ENCODE data around the gene GRM8. TPM values are rescaled to one million over a fixed set of nuclear protein-coding genes. Genes with fewer than 3 reads are reported as not detected.

Gene GRM8
- total RNA-seq, 1 experiment from 2014 or later = not detected

DNA sequence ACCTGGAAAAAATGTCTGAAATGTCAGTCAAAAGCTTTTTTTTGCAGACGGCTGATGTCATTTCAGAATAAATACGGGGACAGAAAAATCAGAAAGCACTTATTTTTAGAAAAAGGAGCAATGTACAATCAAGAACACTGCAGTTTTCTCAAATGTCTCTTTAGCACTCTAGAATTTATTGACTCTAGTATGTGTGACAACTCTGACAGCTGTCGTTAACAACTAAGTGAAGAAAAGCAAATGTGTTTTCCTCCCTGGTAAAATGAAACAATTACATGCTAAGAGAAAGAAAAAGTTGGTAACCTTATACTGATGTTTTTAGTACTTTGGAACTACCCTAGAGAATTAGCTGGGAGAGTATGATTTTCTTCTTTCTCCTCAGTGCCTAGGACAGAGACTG lies 497.4 kb downstream of the GRM8 start:
- no peaks in the 10 kb centered on the region for H3K36me3 Mint-ChIP-seq (ENCODE audit: insufficient read depth, unreplicated experiment)
- intact Hi-C loops (cut with micrococcal nuclease; ENCODE audit: unreplicated experiment) = no loop called here
- Histone ChIP-seq H3K4me3 (ENCODE audit: low read depth, low read length) (no peak overlapping the region), H3K27me3 (replicated peaks; ENCODE audit: control insufficient read depth, insufficient read depth, low read length) (no peaks in the 10 kb centered on the region), H3K4me1 (no peaks in the 10 kb centered on the region), H3K36me3 (ENCODE audit: control insufficient read depth, insufficient read depth, low read length) (no peaks in the 10 kb centered on the region), H3K9me3 (no peaks in the 10 kb centered on the region)
- TF ChIP-seq, protein P1, sequence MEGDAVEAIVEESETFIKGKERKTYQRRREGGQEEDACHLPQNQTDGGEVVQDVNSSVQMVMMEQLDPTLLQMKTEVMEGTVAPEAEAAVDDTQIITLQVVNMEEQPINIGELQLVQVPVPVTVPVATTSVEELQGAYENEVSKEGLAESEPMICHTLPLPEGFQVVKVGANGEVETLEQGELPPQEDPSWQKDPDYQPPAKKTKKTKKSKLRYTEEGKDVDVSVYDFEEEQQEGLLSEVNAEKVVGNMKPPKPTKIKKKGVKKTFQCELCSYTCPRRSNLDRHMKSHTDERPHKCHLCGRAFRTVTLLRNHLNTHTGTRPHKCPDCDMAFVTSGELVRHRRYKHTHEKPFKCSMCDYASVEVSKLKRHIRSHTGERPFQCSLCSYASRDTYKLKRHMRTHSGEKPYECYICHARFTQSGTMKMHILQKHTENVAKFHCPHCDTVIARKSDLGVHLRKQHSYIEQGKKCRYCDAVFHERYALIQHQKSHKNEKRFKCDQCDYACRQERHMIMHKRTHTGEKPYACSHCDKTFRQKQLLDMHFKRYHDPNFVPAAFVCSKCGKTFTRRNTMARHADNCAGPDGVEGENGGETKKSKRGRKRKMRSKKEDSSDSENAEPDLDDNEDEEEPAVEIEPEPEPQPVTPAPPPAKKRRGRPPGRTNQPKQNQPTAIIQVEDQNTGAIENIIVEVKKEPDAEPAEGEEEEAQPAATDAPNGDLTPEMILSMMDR (IDR thresholded peaks at IDR 0.05; ENCODE audit: insufficient read depth in 1 of 2, low read depth in 1 of 2, low read length in 1 of 2, severe bottlenecking in 1 of 2, unreplicated experiment in 1 of 2) = no peak
- H3K4me3 Mint-ChIP-seq (ENCODE audit: unreplicated experiment) = no peak overlapping the region
- H3K27me3 Mint-ChIP-seq (ENCODE audit: insufficient read depth, unreplicated experiment) = peaks cover 4% of the 10 kb centered on the region
- DNase-seq = no peak
- no peaks in the 10 kb centered on the region for H3K9me3 Mint-ChIP-seq (ENCODE audit: unreplicated experiment)
- no TSS peak for BruUV-seq (replicated peaks)
- CTCF ChIA-PET = no interaction called here
- POLR2A ChIA-PET = no interaction called here
- H3K4me1 Mint-ChIP-seq (ENCODE audit: low read depth, unreplicated experiment) = no peaks in the 10 kb centered on the region
- H3K27ac Mint-ChIP-seq (ENCODE audit: unreplicated experiment) = no peak overlapping the region

DNA sequence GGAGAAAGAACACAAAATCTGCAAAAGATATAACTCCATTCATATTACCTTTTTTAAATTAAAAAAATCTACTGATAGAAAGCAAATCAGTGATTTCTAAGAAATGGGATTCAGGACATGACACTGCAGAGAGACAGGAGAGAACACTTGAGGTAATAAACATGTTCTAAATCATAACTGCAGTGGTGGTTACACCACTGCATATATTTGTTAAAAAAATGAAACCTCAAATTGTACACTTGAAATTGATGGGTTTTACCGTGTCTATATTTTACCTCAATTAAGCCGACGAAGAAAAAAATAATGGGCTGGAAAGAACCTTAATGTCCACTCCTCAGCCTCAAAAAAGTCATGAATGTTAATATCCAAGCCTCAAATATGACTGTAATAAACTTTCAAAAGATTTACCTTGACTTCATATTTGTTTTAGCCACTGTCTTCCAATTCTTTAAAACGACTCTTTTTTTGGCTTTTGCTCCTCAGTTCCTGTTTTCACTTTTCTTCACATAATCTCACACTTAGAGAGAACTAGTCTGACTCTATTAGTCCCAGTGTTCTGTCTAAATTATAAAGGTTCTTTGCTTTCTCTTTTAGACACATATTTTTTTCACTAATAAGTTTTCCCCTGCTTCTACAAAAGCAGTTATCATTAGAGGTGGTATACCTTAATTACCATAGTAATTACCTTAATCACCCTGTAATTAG lies 502.4 kb downstream of the GRM8 start:
- no TSS peak for BruUV-seq (replicated peaks)
- no peaks in the 10 kb centered on the region for H3K9me3 Mint-ChIP-seq (ENCODE audit: unreplicated experiment)
- DNase-seq = no peak
- TF ChIP-seq, protein P1 (IDR thresholded peaks at IDR 0.05; ENCODE audit: insufficient read depth in 1 of 2, low read depth in 1 of 2, low read length in 1 of 2, severe bottlenecking in 1 of 2, unreplicated experiment in 1 of 2) = no peak
- H3K4me1 ChIP-seq = no peaks in the 10 kb centered on the region
- H3K9me3 ChIP-seq = no peaks in the 10 kb centered on the region
- no peak overlapping the region for H3K4me3 ChIP-seq (ENCODE audit: low read depth, low read length)
- H3K36me3 ChIP-seq (ENCODE audit: control insufficient read depth, insufficient read depth, low read length) = no peaks in the 10 kb centered on the region
- H3K4me1 Mint-ChIP-seq (ENCODE audit: low read depth, unreplicated experiment) = no peaks in the 10 kb centered on the region
- no peak overlapping the region for H3K27ac Mint-ChIP-seq (ENCODE audit: unreplicated experiment)
- no peaks in the 10 kb centered on the region for H3K27me3 ChIP-seq (replicated peaks; ENCODE audit: control insufficient read depth, insufficient read depth, low read length)
- ChIA-PET CTCF (no interaction called here), POLR2A (no interaction called here)
- intact Hi-C loops (cut with micrococcal nuclease; ENCODE audit: unreplicated experiment) = no loop called here
- H3K4me3 Mint-ChIP-seq (ENCODE audit: unreplicated experiment) = no peak overlapping the region
- no peaks in the 10 kb centered on the region for H3K27me3 Mint-ChIP-seq (ENCODE audit: insufficient read depth, unreplicated experiment)
- no peaks in the 10 kb centered on the region for H3K36me3 Mint-ChIP-seq (ENCODE audit: insufficient read depth, unreplicated experiment)

DNA sequence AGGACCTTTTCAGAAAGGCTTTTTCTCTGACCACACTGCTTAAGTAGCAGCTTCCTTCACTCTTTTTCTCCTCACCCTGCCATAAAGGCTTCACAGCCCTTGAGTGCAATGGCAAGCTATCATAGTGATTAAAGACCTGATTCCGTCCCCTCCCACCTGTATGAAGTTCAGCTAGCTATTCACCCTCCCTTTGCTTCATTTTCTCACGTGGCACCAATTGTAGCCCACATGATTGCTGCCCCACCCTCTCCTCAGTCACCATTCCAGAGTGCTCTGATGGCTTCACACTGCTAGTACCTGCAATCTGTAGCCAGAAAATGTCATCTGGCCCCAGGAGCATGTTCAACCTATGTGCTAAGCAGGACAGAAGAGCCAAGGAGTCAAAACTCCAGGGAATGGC lies 523.8 kb downstream of the GRM8 start:
- Mint-ChIP-seq H3K27me3 (ENCODE audit: insufficient read depth, unreplicated experiment) (no peaks in the 10 kb centered on the region), H3K9me3 (ENCODE audit: unreplicated experiment) (no peaks in the 10 kb centered on the region), H3K4me3 (ENCODE audit: unreplicated experiment) (no peak overlapping the region), H3K4me1 (ENCODE audit: low read depth, unreplicated experiment) (no peaks in the 10 kb centered on the region), H3K27ac (ENCODE audit: unreplicated experiment) (no peak overlapping the region), H3K36me3 (ENCODE audit: insufficient read depth, unreplicated experiment) (no peaks in the 10 kb centered on the region)
- TF ChIP-seq, protein P1 (IDR thresholded peaks at IDR 0.05; ENCODE audit: insufficient read depth in 1 of 2, low read depth in 1 of 2, low read length in 1 of 2, severe bottlenecking in 1 of 2, unreplicated experiment in 1 of 2) = no peak
- no peak for DNase-seq
- ChIA-PET POLR2A (no interaction called here), CTCF (no interaction called here)
- BruUV-seq (replicated peaks) = no TSS peak
- H3K27me3 ChIP-seq (replicated peaks; ENCODE audit: control insufficient read depth, insufficient read depth, low read length) = no peaks in the 10 kb centered on the region
- no peak overlapping the region for H3K4me3 ChIP-seq (ENCODE audit: low read depth, low read length)
- no peaks in the 10 kb centered on the region for H3K4me1 ChIP-seq
- no peaks in the 10 kb centered on the region for H3K9me3 ChIP-seq
- intact Hi-C loops (cut with micrococcal nuclease; ENCODE audit: unreplicated experiment) = no loop called here
- H3K36me3 ChIP-seq (ENCODE audit: control insufficient read depth, insufficient read depth, low read length) = no peaks in the 10 kb centered on the region

Data from Caco-2 (cell line).